Measurements from ENCODE around the gene TMC3.

- TF ChIP-seq POLR2A (IDR thresholded peaks at IDR 0.05), result no peak
- no peak for TF ChIP-seq CTCF (IDR thresholded peaks at IDR 0.05)
Measured at GRCh38 chr15:81281456-81281735, 92.6 kb downstream of the TMC3 start.

Data from adrenal gland (tissue), 5 donors.